GM12878 (cell line): ENCODE results near the gene C2. TPM values are rescaled to one million over a fixed set of nuclear protein-coding genes. Genes with fewer than 3 reads are reported as not detected.

Experiments
- BACH1 ChIP-seq: fragments of 450-650 bp; IDR thresholded peaks from 2 replicates; pipeline ENCODE4 v1.6.1; 2017; ENCODE audit warnings: mild to moderate bottlenecking, borderline replicate concordance
- BMI1 ChIP-seq: fragments of 450-650 bp; IDR thresholded peaks from 2 replicates; pipeline ENCODE4 v1.6.1; 2016; ENCODE audit warnings: mild to moderate bottlenecking, moderate library complexity, borderline replicate concordance
- CREB1 ChIP-seq: IDR thresholded peaks from 2 replicates; pipeline ENCODE4 v1.6.1; 2012; ENCODE audit warnings: low read depth, mild to moderate bottlenecking, inconsistent platforms
- EED ChIP-seq: sonication (generic); IDR thresholded peaks from 2 replicates; pipeline ENCODE4 v1.6.1; 2016; ENCODE audit warnings: antibody characterized with exemption, low read depth
- GABPA ChIP-seq: IDR thresholded peaks from 2 replicates; pipeline ENCODE4 v1.6.1; 2014; ENCODE audit warnings: antibody characterized with exemption, low read depth, mild to moderate bottlenecking, inconsistent platforms
- NR2C1 ChIP-seq: fragments of 450-650 bp; IDR thresholded peaks from 2 replicates; pipeline ENCODE4 v1.6.1; 2017; ENCODE audit warnings: antibody characterized with exemption, mild to moderate bottlenecking, moderate library complexity
- POLR2AphosphoS2 ChIP-seq: IDR thresholded peaks from 2 replicates; pipeline ENCODE4 v1.6.1; 2011; ENCODE audit warnings: low read depth, mild to moderate bottlenecking, low read length, improper control_type of control experiment, moderate library complexity
- POU2F2 ChIP-seq: IDR thresholded peaks from 3 replicates; pipeline ENCODE4 v1.6.1; 2011; ENCODE audit warnings: low read depth, mild to moderate bottlenecking, low read length, borderline replicate concordance
- RAD21 ChIP-seq: IDR thresholded peaks from 2 replicates; pipeline ENCODE4 v1.6.1; 2011; ENCODE audit warnings: mild to moderate bottlenecking, low read depth, low read length, moderate library complexity; ENCODE audit not compliant: insufficient read depth
- SIN3A ChIP-seq: IDR thresholded peaks from 2 replicates; pipeline ENCODE4 v1.6.1; 2012; ENCODE audit warnings: low read depth, low read length, improper control_type of control experiment
- SMC3 ChIP-seq: IDR thresholded peaks from 2 replicates; pipeline ENCODE4 v1.6.1; 2011; ENCODE audit warnings: low read length, improper control_type of control experiment, borderline replicate concordance
- SPI1 ChIP-seq: IDR thresholded peaks from 2 replicates; pipeline ENCODE4 v1.6.1; 2011; ENCODE audit warnings: low read depth, mild to moderate bottlenecking, low read length, moderate library complexity, borderline replicate concordance; ENCODE audit not compliant: insufficient read depth
- SREBF2 ChIP-seq: IDR thresholded peaks from 2 replicates; pipeline ENCODE4 v1.6.1; 2012; ENCODE audit warnings: mild to moderate bottlenecking, low read length
- SRF ChIP-seq, 2 experiments: IDR thresholded peaks; 2 replicates each; pipeline ENCODE4 v1.6.1; 2011; ENCODE audit warnings: low read depth in 2 of 2, low read length in 2 of 2, mild to moderate bottlenecking in 1 of 2, moderate library complexity in 1 of 2
- SUZ12 ChIP-seq: fragments of 200-600 bp; sonication (generic); IDR thresholded peaks from one replicate; pipeline ENCODE4 v1.6.1; 2018; ENCODE audit warnings: antibody characterized with exemption, mild to moderate bottlenecking; ENCODE audit not compliant: unreplicated experiment
- polyA plus RNA-seq, 11 experiments: library from polyadenylated mRNA; depleted of rRNA in 4 of 11; unstranded in 6 of 11; stranded (reverse) in 5 of 11; fragments of >200 nt; fragmentation: Nextera tagmentation in 4 of 11; fragmentation: Illumina TruSeq in 1 of 11; extraction: Ambion mirVana in 4 of 11; extraction: Trizol in 1 of 11; gene quantifications; 1 replicate in 1 of 11; 2 replicates in 10 of 11; pipeline versions ENCODE4 v1.2.1 to v1.2.3, GENCODE V29; 2011 to 2016; ENCODE audit warnings: inconsistent platforms in 2 of 11, missing spikeins in 2 of 11, low read depth in 1 of 11
- total RNA-seq, 4 experiments: library from RNA; depleted of rRNA in 3 of 4; stranded (reverse); fragments of >200 nt in 3 of 4; fragmentation: Illumina TruSeq in 1 of 4; extraction: Trizol in 1 of 4; gene quantifications; 2 replicates each; pipeline versions ENCODE4 v1.2.1 to v1.2.3, GENCODE V29; 2013 to 2021
- TF ChIP-seq, protein P1 (sequence below): fragments of 450-650 bp; IDR thresholded peaks from 2 replicates; pipeline ENCODE4 v1.6.1; 2018; ENCODE audit warnings: borderline replicate concordance, mild to moderate bottlenecking; ENCODE audit not compliant: partially characterized antibody
- TF ChIP-seq, protein P2 (sequence below): fragments of 450-650 bp; formaldehyde crosslinking; IDR thresholded peaks from 2 replicates; pipeline ENCODE4 v1.4.0; 2022; ENCODE audit warnings: mild to moderate bottlenecking, moderate library complexity
- TF ChIP-seq, protein P3 (sequence below): fragments of 450-650 bp; IDR thresholded peaks from 2 replicates; pipeline ENCODE4 v1.6.1; 2014; ENCODE audit warnings: mild to moderate bottlenecking
- TF ChIP-seq, protein P4 (sequence below): fragments of 450-650 bp; formaldehyde crosslinking; IDR thresholded peaks from 2 replicates; pipeline ENCODE4 v1.5.0; 2022; ENCODE audit warnings: mild to moderate bottlenecking, missing genetic modification characterization

C2 gene
- total and polyA plus RNA-seq, 10 of the 15 experiments (the other 5 are each of a cell fraction or from before 2014, with no cell fraction given) = 0.06 to 0.97 (median 0.21) TPM; not detected in 5

DNA sequence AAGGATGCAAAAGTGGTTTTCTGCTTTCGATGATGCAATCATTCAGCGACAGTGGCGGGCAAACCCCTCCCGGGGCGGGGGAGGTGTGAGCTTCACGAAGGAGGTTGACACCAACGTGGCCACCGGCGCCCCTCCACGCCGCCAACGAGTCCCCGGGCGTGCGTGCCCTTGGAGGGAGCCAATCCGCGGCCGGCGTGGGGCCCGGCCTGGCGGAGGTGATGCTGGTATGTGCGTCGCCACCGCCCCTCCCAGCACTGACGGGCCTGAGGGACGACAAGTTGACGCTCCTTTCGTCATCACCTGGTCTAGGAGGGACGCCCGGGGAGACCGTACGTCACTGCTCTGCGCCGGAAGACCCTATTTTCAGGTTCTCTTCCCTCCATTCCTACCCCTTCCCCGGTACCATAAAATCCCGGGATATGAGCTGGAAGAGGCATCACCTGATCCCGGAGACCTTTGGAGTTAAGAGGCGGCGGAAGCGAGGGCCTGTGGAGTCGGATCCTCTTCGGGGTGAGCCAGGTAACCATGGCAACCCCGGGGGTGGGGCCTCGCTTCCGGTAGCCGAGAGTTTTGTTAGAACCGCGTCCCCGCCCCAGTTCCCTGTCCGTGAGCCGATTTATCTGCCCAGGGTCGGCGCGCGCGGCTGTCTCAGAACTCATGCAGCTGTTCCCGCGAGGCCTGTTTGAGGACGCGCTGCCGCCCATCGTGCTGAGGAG, 44.6 kb downstream of the C2 start, which contains the start of gene DXO (continued):
- TF ChIP-seq, protein P1, sequence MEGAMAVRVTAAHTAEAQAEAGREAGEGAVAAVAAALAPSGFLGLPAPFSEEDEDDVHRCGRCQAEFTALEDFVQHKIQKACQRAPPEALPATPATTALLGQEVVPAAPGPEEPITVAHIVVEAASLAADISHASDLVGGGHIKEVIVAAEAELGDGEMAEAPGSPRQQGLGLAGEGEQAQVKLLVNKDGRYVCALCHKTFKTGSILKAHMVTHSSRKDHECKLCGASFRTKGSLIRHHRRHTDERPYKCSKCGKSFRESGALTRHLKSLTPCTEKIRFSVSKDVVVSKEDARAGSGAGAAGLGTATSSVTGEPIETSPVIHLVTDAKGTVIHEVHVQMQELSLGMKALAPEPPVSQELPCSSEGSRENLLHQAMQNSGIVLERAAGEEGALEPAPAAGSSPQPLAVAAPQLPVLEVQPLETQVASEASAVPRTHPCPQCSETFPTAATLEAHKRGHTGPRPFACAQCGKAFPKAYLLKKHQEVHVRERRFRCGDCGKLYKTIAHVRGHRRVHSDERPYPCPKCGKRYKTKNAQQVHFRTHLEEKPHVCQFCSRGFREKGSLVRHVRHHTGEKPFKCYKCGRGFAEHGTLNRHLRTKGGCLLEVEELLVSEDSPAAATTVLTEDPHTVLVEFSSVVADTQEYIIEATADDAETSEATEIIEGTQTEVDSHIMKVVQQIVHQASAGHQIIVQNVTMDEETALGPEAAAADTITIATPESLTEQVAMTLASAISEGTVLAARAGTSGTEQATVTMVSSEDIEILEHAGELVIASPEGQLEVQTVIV = peak; percentile 81
- TF ChIP-seq CREB1 = peak; percentile 99
- TF ChIP-seq, protein P2, sequence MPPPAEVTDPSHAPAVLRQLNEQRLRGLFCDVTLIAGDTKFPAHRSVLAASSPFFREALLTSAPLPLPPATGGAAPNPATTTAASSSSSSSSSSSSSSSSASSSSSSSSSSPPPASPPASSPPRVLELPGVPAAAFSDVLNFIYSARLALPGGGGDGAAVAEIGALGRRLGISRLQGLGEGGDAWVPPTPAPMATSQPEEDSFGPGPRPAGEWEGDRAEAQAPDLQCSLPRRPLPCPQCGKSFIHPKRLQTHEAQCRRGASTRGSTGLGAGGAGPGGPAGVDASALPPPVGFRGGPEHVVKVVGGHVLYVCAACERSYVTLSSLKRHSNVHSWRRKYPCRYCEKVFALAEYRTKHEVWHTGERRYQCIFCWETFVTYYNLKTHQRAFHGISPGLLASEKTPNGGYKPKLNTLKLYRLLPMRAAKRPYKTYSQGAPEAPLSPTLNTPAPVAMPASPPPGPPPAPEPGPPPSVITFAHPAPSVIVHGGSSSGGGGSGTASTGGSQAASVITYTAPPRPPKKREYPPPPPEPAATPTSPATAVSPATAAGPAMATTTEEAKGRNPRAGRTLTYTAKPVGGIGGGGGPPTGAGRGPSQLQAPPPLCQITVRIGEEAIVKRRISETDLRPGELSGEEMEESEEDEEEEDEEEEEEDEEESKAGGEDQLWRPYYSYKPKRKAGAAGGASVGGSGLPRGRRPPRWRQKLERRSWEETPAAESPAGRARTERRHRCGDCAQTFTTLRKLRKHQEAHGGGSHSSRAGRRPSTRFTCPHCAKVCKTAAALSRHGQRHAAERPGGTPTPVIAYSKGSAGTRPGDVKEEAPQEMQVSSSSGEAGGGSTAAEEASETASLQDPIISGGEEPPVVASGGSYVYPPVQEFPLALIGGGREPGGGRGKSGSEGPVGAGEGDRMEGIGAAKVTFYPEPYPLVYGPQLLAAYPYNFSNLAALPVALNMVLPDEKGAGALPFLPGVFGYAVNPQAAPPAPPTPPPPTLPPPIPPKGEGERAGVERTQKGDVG (CRISPR knock-in tag) = no peak
- TF ChIP-seq SREBF2 = 0 out of 2 replicates have a peak, but pooled peaks have one; percentile 6
- TF ChIP-seq BMI1 = peak; percentile 100
- peak; percentile 87 for TF ChIP-seq SIN3A
- TF ChIP-seq RAD21 = no peak
- peak; percentile 11; the same call in 1 of the 2 replicates for TF ChIP-seq POLR2AphosphoS2
- peak; percentile 19; the same call in 1 of the 2 replicates for TF ChIP-seq SPI1
- TF ChIP-seq BACH1 = peak; percentile 68; the same call in 1 of the 2 replicates
- peak; percentile 91 for TF ChIP-seq GABPA
- TF ChIP-seq, protein P3, sequence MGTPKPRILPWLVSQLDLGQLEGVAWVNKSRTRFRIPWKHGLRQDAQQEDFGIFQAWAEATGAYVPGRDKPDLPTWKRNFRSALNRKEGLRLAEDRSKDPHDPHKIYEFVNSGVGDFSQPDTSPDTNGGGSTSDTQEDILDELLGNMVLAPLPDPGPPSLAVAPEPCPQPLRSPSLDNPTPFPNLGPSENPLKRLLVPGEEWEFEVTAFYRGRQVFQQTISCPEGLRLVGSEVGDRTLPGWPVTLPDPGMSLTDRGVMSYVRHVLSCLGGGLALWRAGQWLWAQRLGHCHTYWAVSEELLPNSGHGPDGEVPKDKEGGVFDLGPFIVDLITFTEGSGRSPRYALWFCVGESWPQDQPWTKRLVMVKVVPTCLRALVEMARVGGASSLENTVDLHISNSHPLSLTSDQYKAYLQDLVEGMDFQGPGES = peak; percentile 25; the same call in 1 of the 2 replicates
- TF ChIP-seq, protein P4, sequence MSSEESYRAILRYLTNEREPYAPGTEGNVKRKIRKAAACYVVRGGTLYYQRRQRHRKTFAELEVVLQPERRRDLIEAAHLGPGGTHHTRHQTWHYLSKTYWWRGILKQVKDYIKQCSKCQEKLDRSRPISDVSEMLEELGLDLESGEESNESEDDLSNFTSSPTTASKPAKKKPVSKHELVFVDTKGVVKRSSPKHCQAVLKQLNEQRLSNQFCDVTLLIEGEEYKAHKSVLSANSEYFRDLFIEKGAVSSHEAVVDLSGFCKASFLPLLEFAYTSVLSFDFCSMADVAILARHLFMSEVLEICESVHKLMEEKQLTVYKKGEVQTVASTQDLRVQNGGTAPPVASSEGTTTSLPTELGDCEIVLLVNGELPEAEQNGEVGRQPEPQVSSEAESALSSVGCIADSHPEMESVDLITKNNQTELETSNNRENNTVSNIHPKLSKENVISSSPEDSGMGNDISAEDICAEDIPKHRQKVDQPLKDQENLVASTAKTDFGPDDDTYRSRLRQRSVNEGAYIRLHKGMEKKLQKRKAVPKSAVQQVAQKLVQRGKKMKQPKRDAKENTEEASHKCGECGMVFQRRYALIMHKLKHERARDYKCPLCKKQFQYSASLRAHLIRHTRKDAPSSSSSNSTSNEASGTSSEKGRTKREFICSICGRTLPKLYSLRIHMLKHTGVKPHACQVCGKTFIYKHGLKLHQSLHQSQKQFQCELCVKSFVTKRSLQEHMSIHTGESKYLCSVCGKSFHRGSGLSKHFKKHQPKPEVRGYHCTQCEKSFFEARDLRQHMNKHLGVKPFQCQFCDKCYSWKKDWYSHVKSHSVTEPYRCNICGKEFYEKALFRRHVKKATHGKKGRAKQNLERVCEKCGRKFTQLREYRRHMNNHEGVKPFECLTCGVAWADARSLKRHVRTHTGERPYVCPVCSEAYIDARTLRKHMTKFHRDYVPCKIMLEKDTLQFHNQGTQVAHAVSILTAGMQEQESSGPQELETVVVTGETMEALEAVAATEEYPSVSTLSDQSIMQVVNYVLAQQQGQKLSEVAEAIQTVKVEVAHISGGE (CRISPR knock-in tag) = peak; percentile 56; the same call in 1 of the 2 replicates
- peak; percentile 46 to 75; a peak in 2 of 4 replicates for TF ChIP-seq SRF (IDR thresholded peaks at IDR 0.05; ENCODE audit: low read depth in 2 of 2, low read length in 2 of 2)
- TF ChIP-seq POU2F2 = peak; percentile 11; the same call in 1 of the 3 replicates
- no peak for TF ChIP-seq SUZ12
- peak; percentile 87 for TF ChIP-seq EED
- TF ChIP-seq NR2C1 = peak; percentile 17
- no peak for TF ChIP-seq SMC3
